ENCODE data around the gene AP2M1.

Gene AP2M1

DNA sequence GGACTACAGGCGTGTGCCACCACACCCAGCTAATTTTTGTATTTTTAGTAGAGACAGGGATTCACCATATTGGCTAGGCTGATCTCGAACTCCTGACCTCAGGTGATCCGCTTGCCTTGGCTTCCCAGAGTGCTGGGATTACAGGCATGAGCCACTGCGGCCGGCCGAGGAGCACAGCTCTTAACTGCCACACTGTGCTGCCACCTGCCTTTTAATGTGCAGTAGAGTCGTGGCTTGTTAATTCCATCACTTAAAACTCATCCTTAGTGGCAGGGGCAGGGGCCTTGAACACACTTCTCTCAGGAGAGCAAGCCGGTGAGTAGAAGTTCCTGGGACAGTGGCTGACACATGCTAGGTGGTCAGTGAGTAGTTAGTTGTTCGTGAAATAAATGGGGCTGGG, 23.9 kb downstream of the AP2M1 start:
- no peak for DNase-seq (ENCODE audit: low read depth)
- TF ChIP-seq, protein P1, sequence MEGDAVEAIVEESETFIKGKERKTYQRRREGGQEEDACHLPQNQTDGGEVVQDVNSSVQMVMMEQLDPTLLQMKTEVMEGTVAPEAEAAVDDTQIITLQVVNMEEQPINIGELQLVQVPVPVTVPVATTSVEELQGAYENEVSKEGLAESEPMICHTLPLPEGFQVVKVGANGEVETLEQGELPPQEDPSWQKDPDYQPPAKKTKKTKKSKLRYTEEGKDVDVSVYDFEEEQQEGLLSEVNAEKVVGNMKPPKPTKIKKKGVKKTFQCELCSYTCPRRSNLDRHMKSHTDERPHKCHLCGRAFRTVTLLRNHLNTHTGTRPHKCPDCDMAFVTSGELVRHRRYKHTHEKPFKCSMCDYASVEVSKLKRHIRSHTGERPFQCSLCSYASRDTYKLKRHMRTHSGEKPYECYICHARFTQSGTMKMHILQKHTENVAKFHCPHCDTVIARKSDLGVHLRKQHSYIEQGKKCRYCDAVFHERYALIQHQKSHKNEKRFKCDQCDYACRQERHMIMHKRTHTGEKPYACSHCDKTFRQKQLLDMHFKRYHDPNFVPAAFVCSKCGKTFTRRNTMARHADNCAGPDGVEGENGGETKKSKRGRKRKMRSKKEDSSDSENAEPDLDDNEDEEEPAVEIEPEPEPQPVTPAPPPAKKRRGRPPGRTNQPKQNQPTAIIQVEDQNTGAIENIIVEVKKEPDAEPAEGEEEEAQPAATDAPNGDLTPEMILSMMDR (conservative IDR thresholded peaks at IDR 0.05; ENCODE audit: low read depth, low read length): no peak
- H3K4me3 ChIP-seq (ENCODE audit: low read length): no peak overlapping the region

DNA sequence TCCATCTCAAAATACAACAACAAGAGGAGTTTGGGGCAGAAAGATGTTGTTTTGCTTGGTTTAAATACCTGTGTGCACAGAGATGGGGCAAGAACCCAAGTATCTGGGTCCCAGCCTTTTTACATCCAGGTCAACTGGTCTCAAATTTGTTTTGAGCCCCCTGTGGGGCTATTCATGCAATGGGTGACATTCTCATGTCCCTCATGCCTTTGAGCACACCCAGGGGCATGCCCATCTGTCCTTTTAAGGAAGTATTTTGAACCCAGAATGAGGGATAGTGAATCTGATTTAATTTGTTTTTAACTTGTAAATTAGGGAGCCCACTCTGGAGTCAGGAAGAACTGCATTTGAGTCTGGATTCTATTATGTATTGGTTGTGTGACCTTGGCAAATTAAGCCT, 26.2 kb downstream of the AP2M1 start:
- TF ChIP-seq, protein P1 (conservative IDR thresholded peaks at IDR 0.05; ENCODE audit: low read depth, low read length): no peak
- H3K4me3 ChIP-seq (ENCODE audit: low read length): no peak overlapping the region
- no peak for DNase-seq (ENCODE audit: low read depth)

DNA sequence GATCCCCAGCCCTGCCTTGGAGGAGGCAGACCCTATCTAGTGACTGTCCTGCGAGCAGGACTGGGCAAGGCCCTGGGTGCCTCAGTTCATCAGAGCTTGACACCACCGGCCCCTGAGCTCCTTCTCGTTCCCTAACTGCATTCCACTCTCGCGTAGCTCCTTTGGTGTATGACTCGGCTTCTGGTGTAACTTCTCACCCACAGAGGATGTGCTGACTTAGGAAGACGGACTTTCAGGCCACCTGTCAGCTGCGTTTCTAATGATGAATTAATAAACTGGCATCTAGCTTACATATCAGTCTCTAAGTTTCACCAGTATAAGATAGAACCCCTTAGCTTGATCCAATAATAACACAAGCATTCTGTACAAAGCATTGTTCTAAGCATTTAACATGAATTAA, 28.9 kb downstream of the AP2M1 start:
- TF ChIP-seq, protein P1 (conservative IDR thresholded peaks at IDR 0.05; ENCODE audit: low read depth, low read length): no peak
- no peak overlapping the region for H3K4me3 ChIP-seq (ENCODE audit: low read length)
- no peak for DNase-seq (ENCODE audit: low read depth)

DNA sequence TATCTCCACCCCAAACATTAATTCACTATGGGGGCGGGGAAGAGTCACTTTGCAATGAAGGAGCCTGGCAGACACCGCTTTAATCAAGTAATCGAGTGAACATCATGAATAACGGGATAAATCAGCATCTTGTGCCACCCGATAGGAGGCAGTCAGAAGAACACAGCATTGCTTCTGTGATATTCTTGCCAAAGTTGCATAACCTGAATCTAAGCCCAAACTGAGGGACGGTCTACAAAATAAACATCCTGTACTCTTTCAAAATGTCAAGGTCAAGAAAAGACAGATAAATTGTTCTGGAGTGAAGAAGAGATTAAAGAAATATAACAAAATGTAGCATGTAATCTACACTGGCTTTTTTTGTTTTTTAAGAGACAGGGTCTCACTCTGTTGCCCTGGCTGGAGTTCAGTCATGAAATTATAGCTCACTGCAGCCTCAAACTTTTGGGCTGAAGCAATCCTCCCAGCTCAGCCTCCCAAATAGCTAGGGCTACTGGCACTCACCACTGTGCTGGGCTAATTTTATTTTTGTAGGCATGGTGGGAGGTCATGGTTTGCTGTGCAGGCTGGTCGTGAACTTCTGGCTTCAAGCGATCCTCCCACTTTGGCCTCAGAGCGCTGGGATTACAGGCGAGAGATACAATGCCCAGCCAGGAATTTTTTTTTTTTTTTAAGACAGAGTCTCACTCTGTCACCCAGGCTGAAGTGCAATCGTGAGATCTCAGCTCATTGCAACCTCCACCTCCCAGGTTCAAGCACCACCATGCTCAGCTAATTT, 34.7 kb downstream of the AP2M1 start:
- DNase-seq (ENCODE audit: low read depth): no peak
- TF ChIP-seq, protein P1 (conservative IDR thresholded peaks at IDR 0.05; ENCODE audit: low read depth, low read length): no peak
- no peak overlapping the region for H3K4me3 ChIP-seq (ENCODE audit: low read length)

GRCh38 chr3:184211297-184211696, 36.6 kb downstream of the AP2M1 start:
- TF ChIP-seq, protein P1 (conservative IDR thresholded peaks at IDR 0.05; ENCODE audit: low read depth, low read length): no peak
- DNase-seq (ENCODE audit: low read depth): no peak
- no peak overlapping the region for H3K4me3 ChIP-seq (ENCODE audit: low read length)

- DNase-seq (ENCODE audit: low read depth): no peak
- TF ChIP-seq, protein P1 (conservative IDR thresholded peaks at IDR 0.05; ENCODE audit: low read depth, low read length): no peak
- no peak overlapping the region for H3K4me3 ChIP-seq (ENCODE audit: low read length)
Measured at GRCh38 chr3:184211718-184212117, 37.1 kb downstream of the AP2M1 start.

- H3K4me3 ChIP-seq (ENCODE audit: low read length): no peak overlapping the region
- no peak for DNase-seq (ENCODE audit: low read depth)
- TF ChIP-seq, protein P1 (conservative IDR thresholded peaks at IDR 0.05; ENCODE audit: low read depth, low read length): no peak
Measured at GRCh38 chr3:184218814-184219213, 44.2 kb downstream of the AP2M1 start.

Data from retinal pigment epithelial cell (primary cell).